ENCODE data around the gene CCDC112.
A peak's percentile ranks its signal among the peaks of the same experiment; 100 is the strongest.
"Not testable (repeated sequence)": the region's sequence is repeated elsewhere in the genome, so short reads cannot be mapped to it uniquely, and the experiment has no call there.

CCDC112 gene

DNA sequence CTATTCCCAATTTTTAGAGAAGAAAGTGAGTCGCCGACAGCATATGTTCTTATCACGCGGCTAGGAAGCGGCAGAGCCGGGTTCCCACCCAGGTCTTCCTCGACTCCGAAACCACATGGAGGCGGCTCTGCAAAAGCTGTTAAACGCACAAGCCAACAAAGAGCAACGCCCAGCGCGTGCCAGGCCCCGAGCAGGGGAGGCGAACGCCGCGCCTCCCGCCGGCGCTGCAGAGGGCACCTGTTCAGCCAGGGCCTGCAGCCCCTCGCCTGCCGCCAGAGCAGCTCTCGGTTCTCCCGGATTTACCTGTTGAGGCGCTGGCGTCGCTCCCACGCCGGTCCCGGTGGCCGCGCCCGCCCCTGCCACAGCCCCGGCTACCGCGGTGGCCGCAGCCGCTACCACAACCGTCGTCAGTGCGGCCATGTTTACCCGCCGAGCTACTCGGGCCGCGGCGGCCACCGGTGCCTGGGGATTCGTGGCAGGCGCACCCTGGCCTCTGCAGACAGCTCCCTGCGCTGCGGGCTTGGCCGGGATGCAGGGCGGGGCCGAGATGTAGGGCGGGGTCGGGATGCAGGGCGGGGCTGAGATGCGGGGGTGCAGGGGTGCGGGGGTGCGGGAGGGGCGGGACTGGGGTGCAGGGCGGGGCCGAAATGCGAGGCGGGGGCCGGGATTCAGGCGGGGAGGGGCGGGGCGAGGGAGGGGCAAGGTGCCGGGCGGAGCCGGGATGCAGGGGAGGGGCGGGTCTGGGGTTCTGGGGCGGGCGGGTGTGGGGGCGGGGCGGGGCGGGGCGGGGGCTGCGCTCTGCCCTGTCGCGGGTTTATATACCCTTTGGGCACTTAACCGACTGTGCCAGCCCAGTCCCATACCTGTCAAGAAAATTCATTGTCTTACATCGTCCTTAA is at the start of gene CCDC112:
Gene CCDC112, minus strand, starts transcription at position 531 of the 899 bp plus-strand sequence. Its CDS starts 111 bp downstream, at position 420.
- DNase-seq (ENCODE audit: low read depth) = peak; percentile 60

DNA sequence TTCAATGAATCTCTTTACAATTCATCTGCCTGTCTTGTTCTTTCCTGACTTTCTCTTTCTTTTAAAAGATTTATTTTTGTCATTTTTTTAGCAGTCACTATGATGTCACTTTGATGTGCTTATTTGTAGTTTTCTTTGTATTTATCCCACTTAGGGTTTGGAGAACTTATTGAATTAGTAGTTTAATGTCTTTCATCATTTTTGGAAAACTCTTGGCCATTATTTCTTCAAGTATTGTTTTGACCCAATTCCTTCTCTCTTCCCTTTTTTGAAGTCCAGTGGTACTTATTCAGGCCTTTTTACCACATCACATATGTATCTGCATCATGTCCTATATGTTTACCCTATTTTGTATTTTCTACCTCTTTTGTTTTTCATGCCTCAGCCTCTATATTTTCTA is 48.9 kb upstream of the CCDC112 start:
- DNase-seq (ENCODE audit: low read depth) = no peak

DNA sequence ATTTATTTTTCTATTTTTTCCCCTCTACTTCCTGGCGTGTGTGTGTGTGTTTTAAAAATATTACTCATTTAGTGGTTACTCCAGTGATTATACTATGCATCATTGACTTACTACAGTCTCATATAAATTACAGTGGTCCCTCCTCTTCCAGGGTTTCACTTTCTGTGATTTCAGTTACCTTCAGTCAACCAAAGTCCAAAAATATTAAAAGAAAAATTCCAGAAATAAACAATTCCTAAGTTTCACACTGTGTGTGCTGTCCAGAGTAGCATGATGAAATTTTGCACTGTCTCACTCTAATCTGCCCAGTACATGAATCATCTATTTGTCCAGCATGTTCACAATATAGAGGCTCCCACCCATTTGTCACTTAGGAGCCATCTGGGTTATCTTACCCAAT is 47.4 kb upstream of the CCDC112 start:
- DNase-seq (ENCODE audit: low read depth) = no peak

DNA sequence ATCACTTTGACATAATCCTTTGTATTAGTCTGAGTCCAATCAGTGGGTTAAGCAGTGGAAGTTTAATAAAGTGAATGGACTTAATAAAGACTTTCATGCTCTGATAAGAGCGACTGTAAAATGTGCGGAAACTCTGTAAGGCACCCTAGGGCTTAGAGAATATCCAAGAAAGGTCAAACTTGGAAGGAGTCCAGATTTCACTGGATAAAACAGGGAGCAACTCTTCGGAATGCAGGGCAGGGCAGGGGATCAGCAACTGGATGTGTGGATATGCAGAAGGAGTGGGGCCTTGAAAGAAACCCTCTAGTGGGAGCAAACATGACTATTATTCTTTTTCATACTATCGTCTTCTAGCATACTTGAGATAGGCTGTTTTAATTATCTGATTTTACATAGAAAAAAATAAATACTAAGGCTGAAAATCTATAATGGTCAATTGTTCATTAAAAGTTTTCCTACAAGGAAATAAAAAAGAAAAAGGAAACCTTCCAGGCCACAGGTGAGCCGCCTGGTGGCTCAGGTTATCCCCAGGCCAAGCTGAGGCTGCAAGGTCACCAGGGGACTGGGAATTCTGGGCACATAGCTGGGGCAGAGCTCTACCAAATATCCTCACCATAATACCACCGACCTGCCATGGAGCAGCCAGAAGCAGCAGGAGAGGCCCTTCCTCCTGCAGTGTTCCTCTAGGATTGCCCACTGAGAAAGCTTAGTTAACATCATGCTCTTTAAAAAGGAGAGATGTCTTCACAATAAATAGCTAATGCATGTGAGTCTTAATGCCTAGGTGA is 46.3 kb upstream of the CCDC112 start:
- no peak for DNase-seq (ENCODE audit: low read depth)

DNA sequence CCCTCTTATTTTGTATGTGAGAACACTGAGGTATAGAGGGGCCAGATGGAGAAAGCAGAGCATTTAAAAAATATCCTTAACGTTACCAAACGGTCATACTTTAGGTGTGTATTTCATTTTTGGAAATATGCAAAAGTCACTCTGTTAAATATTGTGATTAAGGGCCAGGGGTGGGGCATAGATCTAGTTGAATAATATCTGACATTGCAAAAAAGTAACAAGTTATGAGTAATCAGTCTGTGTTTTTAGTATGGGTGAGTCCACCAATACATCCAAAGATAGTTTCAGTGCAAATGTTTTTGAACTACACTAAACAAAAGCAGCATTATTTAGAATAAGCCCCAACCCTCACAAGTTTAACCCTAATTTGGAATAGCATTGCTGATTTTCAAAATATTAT is 45.3 kb upstream of the CCDC112 start:
- DNase-seq (ENCODE audit: low read depth) = no peak

- no peak for DNase-seq (ENCODE audit: low read depth)
Measured at GRCh38 chr5:115338851-115339250, 42.4 kb upstream of the CCDC112 start.

DNA sequence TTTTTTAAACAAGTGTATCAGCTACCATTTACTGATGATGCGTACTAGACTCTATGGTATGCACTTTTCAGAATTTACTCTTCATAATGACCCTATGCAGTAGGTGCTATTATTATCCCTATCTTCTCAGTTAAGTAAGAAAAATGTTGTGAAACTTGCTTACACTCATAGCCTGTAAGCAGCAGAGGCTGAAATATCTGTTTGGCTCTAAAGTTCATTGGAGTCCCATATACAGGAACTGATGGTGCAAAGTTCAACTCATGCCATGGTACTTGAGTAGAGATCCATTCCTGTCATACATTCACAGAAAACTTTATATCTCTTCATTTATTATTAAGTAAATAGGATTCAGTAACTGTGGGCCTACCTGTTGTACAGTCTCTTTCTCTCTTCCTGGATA is 41.4 kb upstream of the CCDC112 start:
- no peak for DNase-seq (ENCODE audit: low read depth)

GRCh38 chr5:115336964-115337363 is 40.5 kb upstream of the CCDC112 start:
- DNase-seq (ENCODE audit: low read depth) = no peak

GRCh38 chr5:115336201-115336720 is 39.8 kb upstream of the CCDC112 start:
- DNase-seq (ENCODE audit: low read depth) = no peak

DNA sequence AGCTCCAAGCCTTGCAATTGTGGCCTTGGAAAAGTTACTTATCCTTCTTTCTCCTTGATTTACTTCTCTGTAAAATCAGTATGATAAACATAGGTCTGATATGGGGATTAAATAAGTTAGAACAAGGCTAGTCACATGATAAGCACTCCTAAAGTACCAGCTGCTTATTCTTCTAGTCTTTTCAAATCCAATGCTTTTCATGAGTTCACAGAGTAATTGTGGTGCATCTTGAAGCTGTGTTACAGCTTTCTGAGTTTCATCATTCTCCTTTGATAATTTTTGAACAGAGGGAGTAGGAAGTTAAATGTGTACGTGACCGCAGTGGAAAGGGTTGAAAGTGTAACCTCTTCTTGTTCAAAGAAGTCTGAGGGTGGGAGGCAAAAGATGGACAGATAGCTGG is 38.8 kb upstream of the CCDC112 start:
- DNase-seq (ENCODE audit: low read depth) = no peak

DNA sequence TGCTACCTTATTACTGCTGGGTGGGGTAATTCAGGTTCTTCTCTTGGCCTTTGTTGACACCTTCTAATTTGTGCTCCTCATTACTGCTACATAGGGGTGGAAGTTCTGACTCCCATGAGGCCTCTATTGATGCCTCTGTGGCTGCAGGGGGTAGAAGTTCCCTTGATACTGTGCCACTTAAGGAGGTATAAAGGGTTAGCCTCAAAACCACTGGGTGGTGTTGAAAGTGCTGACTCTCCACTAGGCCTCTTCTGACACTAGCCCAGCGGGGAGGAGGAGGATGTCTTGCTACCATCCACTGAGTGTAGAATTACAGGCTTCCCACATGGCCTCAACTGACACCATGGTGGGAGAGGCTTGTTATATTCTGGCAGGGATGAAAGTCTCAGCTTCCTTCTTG is 36.7 kb upstream of the CCDC112 start:
- DNase-seq (ENCODE audit: low read depth) = no peak

GRCh38 chr5:115330830-115331229 is 34.4 kb upstream of the CCDC112 start:
- DNase-seq (ENCODE audit: low read depth) = no peak

DNA sequence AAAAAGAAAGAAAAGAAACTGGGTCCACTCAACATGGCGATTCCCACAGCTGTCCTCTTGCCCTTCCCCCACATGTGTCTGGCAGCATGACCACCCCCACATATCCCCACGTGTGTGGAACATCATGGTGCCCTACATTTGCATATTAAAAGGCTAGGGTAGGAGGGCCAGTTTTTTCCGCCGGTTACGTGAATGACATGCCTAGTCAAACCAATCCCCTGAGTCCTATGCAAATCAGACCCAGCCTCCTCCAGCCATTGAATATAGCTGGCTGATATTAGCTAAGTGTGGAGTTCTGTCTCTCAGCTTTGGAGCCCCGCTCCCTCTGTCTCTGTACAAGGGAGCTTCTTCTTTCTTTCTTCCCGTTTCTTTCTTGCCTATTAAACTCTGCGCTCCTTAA is 33.0 kb upstream of the CCDC112 start:
- DNase-seq (ENCODE audit: low read depth) = no peak

DNA sequence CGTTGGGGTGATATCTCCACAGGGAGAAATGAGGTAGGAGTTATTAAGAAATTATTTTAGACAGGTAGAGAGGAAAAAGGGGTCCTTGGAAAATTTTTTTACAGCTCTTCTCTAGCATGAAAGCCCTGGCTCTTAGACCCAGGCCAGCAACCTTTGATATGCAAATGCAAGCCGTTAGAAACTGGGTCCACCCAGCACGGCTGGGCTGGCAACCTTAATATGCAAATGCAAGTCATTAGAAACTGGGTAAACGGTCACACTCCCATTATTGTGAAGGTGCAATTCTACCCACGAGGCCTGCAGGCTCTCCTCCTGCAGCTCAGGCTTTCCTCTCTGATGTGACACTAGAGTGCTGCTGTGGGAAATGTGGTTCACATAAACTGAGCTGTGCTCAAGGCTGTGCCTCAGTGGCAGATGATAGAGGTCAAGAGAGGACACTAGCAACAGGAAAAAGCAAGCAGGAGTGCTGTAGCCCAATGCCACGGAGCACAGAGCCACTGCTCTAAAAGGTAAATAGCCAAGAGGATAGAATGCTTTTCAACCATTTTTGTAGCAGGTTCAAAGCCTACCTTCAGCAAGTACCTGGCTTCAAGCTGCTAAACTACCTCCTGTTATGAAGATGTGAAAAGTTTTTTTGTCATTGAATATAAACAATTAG is 32.3 kb upstream of the CCDC112 start:
- DNase-seq (ENCODE audit: low read depth) = not testable (repeated sequence)

DNA sequence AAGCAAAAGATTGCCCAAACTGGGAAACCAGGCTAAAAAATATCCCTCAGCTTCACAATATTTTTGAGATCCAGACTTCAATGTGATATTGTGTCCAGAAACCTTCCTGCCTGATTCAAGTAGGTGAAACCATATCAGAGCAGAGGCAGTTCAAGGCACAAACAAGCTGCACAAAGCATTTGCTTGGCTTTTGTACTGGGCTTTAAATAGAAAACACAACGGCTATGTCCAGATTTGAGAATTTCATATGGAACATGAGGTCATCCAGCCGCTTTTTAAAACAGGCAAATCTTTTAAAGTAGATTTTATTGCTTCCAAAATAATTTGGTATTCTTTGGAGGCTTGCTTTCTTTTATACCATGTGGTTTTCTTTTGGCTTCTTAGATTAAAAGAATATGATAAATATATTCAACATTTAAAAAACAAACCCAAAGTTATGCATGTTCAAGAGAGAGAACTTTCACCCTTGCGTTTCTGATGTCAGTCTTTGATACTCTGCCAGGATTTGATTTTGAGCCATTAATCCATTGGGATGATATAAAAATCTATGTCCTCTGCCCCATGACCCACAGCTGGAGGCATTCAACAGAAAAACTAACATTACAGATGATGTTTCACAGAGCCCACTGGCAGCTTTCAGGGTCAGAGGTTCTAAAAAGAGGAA is 29.0 kb upstream of the CCDC112 start:
- no peak for DNase-seq (ENCODE audit: low read depth)

DNA sequence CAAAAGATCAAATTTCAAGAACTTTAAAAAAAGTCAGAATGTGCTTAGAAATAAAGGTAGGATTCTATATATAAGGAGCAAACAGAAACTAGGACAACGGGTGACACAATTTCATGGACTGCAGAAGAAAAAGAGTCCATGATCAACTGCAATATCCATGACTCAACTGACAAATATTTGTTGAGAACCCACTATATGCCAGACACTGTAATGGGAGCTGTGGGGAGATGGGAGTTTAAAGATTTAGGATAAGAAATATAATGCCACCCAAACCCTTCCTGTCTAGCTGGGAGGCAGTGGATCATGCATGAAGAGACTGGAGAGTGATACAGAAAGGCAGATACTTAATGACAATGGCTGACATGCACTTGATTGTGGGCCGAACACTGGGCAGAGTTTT is 27.6 kb upstream of the CCDC112 start:
- no peak for DNase-seq (ENCODE audit: low read depth)

DNA sequence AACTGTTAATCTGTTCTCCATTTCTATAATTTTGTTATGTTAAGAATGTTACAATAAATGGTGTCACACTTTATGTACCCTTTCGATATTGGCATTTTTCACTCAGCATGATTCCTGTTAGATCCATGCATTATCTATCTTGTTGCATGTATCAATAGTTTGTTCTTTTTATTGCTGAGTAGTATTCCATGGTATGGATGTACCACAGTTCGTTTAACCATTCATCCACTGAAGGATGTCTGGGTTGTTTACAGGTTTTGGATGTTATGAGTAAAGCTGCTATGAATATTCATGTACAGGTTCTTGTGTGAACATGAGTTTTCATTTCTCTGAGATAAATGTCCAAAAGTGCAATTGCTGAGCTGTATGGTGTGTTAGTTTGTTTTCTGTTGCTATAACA is 26.3 kb upstream of the CCDC112 start:
- no peak for DNase-seq (ENCODE audit: low read depth)

DNA sequence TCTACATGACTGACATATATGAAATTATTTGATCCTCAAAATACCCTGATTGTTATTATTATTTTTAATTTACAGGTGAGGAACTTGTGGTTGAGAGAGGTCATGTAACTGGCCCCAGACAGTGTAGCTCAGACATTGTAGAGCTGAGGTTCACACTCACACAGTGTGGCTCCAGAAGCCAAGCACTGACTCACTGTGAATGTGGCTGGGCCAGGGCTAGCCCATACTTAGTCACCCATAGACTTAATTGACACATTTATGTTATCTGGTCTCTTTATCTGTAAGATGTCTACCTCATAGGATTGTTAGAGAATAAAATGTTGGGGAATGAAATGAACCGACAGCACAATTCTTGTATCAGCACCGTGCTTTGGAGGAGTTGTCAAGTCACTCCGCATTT is 24.9 kb upstream of the CCDC112 start:
- no peak for DNase-seq (ENCODE audit: low read depth)

GRCh38 chr5:115320515-115320914 is 24.1 kb upstream of the CCDC112 start:
- no peak for DNase-seq (ENCODE audit: low read depth)

- no peak for DNase-seq (ENCODE audit: low read depth)
Measured at GRCh38 chr5:115320006-115320405, 23.6 kb upstream of the CCDC112 start.

DNA sequence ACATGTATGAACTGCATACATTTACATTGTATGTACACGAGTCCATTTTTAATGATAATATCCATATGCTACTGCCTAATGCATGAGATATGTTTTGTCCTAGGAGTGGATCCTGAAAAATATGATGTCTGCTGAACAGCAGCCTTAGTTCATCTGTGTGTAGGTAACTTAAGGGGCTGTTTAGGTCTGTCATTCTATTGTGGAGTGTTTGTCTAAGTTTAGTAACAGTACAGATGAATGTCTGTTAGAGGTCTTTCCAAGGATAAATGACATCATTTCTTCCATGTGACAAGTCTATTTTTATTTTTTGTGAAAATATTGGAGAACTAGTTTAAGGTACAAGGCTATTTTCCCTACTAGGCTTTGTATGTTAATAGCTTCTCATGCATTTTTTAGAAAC is 22.6 kb upstream of the CCDC112 start:
- no peak for DNase-seq (ENCODE audit: low read depth)

DNA sequence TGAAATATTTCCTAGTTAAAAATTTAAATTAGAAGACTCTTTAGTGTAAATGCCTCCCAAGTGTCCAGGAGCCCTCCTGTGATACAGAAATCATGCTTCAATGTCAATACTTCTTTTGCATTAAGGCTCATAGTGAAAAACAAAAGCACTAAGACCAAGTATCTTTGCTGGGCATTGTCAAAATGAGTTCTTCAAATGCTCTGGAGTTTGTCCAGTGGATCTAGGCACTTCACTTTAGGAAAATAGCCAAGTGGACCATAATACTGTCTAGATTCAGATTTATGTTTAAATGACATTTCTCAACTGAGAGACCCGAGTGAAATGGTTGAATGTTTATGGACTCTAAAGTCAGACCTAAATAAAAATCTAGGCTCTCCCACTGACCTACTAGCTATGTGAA is 21.3 kb upstream of the CCDC112 start:
- no peak for DNase-seq (ENCODE audit: low read depth)
